ENCODE data around the gene SLC41A3. TPM values are rescaled to one million over a fixed set of nuclear protein-coding genes. Genes with fewer than 3 reads are reported as not detected.

SLC41A3 gene
- total and polyA plus RNA-seq, 10 of the 15 experiments (the other 5 are each of a cell fraction or from before 2014, with no cell fraction given) = 8.3 to 29.5 (median 16.7) TPM

DNA sequence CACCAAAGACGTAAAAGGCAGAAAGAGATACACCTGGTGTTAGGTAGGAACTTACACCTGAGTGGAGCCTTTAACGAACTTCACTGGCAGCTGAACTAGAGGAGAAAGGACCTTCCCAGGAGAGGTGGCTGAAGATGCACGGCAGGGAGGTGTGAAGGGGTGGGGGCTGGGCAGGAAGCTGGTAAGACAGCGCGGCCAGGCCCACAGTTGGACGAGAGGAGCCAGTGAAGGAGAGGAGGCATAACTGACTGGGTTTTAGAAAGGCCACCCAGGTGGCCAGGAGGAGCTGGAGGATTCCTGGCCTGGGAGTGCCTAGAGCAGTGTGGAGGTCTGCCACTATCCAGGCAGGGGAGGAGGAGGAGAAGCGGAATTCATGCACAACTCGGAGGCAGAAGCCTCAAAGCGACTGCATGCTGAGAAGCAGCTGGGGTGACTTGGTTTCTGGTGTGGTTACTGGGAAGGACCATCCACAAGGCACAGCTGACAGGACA lies 51.9 kb downstream of the SLC41A3 start:
- intact Hi-C loops (cut with micrococcal nuclease; ENCODE audit: unreplicated experiment) (no loop called here), in situ Hi-C loops (cut with MboI) (no loop called here)
- Histone ChIP-seq H3K9ac (ENCODE audit: control insufficient read depth, insufficient read depth, low read length) (no peak overlapping the region), H3K4me1 (ENCODE audit: control insufficient read depth, insufficient read depth, low read length) (no peaks in the 10 kb centered on the region), H3K9me3 (replicated peaks; ENCODE audit: control insufficient read depth, insufficient read depth, low read length) (no peaks in the 10 kb centered on the region; the same call in none of the 3 replicates), H3K4me2 (ENCODE audit: control insufficient read depth, insufficient read depth) (no peak overlapping the region), H3K4me3 (no peak overlapping the region), H3K36me3 (ENCODE audit: control insufficient read depth in 2 of 2, insufficient read depth in 2 of 2, low read length in 1 of 2) (no peaks in the 10 kb centered on the region), H4K20me1 (ENCODE audit: control insufficient read depth, insufficient read depth) (no peaks in the 10 kb centered on the region), H3K79me2 (ENCODE audit: control insufficient read depth, insufficient read depth, low read length) (no peaks in the 10 kb centered on the region), H2AFZ (ENCODE audit: control insufficient read depth, low read depth, low read length) (no peak overlapping the region), H3K27me3 (replicated peaks in 1 of 2; ENCODE audit: control insufficient read depth in 2 of 2, insufficient read depth in 2 of 2, low read length in 1 of 2) (no peaks in the 10 kb centered on the region), H3K27ac (ENCODE audit: control insufficient read depth, insufficient read depth) (no peak overlapping the region)
- no peak for TF ChIP-seq POU2F2 (IDR thresholded peaks at IDR 0.05; ENCODE audit: borderline replicate concordance, low read depth, low read length)
- TF ChIP-seq CBX3 (IDR thresholded peaks at IDR 0.05; ENCODE audit: borderline replicate concordance, low read depth) = no peak
- TF ChIP-seq, protein P1, sequence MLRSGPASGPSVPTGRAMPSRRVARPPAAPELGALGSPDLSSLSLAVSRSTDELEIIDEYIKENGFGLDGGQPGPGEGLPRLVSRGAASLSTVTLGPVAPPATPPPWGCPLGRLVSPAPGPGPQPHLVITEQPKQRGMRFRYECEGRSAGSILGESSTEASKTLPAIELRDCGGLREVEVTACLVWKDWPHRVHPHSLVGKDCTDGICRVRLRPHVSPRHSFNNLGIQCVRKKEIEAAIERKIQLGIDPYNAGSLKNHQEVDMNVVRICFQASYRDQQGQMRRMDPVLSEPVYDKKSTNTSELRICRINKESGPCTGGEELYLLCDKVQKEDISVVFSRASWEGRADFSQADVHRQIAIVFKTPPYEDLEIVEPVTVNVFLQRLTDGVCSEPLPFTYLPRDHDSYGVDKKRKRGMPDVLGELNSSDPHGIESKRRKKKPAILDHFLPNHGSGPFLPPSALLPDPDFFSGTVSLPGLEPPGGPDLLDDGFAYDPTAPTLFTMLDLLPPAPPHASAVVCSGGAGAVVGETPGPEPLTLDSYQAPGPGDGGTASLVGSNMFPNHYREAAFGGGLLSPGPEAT (IDR thresholded peaks at IDR 0.05; ENCODE audit: low read depth) = no peak
- TF ChIP-seq MEF2B (IDR thresholded peaks at IDR 0.05; ENCODE audit: partially characterized antibody, poor library complexity, severe bottlenecking) = no peak
- TF ChIP-seq PAX5 (IDR thresholded peaks at IDR 0.05; ENCODE audit: borderline replicate concordance, low read depth, low read length) = no peak
- TF ChIP-seq ZNF274 (IDR thresholded peaks at IDR 0.05; ENCODE audit: insufficient read depth, insufficient read length) = no peak
- TF ChIP-seq, protein P2, sequence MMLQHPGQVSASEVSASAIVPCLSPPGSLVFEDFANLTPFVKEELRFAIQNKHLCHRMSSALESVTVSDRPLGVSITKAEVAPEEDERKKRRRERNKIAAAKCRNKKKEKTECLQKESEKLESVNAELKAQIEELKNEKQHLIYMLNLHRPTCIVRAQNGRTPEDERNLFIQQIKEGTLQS (IDR thresholded peaks at IDR 0.05; ENCODE audit: borderline replicate concordance, extremely low read depth, low read depth, low read length) = no peak
- TF ChIP-seq JUND (IDR thresholded peaks at IDR 0.05; ENCODE audit: low read depth, low read length) = no peak
- TF ChIP-seq ZNF217 (IDR thresholded peaks at IDR 0.05) = no peak
- no peak for TF ChIP-seq SIN3A (IDR thresholded peaks at IDR 0.05; ENCODE audit: low read depth, low read length)
- no peak for TF ChIP-seq POLR2A (IDR thresholded peaks at IDR 0.05; ENCODE audit: low read depth, low read length)
- TF ChIP-seq, protein P3, sequence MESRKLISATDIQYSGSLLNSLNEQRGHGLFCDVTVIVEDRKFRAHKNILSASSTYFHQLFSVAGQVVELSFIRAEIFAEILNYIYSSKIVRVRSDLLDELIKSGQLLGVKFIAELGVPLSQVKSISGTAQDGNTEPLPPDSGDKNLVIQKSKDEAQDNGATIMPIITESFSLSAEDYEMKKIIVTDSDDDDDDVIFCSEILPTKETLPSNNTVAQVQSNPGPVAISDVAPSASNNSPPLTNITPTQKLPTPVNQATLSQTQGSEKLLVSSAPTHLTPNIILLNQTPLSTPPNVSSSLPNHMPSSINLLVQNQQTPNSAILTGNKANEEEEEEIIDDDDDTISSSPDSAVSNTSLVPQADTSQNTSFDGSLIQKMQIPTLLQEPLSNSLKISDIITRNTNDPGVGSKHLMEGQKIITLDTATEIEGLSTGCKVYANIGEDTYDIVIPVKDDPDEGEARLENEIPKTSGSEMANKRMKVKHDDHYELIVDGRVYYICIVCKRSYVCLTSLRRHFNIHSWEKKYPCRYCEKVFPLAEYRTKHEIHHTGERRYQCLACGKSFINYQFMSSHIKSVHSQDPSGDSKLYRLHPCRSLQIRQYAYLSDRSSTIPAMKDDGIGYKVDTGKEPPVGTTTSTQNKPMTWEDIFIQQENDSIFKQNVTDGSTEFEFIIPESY (IDR thresholded peaks at IDR 0.05) = no peak
- no peak for TF ChIP-seq IKZF1 (conservative IDR thresholded peaks at IDR 0.05)
- no peak for TF ChIP-seq SIX5 (IDR thresholded peaks at IDR 0.05; ENCODE audit: low read depth, low read length, severe bottlenecking)
- no peak for TF ChIP-seq ATF7 (IDR thresholded peaks at IDR 0.05; ENCODE audit: low read depth)
- no peak for TF ChIP-seq BMI1 (IDR thresholded peaks at IDR 0.05; ENCODE audit: borderline replicate concordance)
- TF ChIP-seq, protein P4, sequence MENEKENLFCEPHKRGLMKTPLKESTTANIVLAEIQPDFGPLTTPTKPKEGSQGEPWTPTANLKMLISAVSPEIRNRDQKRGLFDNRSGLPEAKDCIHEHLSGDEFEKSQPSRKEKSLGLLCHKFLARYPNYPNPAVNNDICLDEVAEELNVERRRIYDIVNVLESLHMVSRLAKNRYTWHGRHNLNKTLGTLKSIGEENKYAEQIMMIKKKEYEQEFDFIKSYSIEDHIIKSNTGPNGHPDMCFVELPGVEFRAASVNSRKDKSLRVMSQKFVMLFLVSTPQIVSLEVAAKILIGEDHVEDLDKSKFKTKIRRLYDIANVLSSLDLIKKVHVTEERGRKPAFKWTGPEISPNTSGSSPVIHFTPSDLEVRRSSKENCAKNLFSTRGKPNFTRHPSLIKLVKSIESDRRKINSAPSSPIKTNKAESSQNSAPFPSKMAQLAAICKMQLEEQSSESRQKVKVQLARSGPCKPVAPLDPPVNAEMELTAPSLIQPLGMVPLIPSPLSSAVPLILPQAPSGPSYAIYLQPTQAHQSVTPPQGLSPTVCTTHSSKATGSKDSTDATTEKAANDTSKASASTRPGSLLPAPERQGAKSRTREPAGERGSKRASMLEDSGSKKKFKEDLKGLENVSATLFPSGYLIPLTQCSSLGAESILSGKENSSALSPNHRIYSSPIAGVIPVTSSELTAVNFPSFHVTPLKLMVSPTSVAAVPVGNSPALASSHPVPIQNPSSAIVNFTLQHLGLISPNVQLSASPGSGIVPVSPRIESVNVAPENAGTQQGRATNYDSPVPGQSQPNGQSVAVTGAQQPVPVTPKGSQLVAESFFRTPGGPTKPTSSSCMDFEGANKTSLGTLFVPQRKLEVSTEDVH (IDR thresholded peaks at IDR 0.05; ENCODE audit: low read depth, partially characterized antibody) = no peak
- TF ChIP-seq ZNF622 (IDR thresholded peaks at IDR 0.05) = no peak
- ChIA-PET RAD21 (ENCODE audit: unreplicated experiment) (no interaction called here), CTCF (no interaction called here), POLR2A (no interaction called here), SMC1A (ENCODE audit: uncharacterized antibody, unreplicated experiment) (no interaction called here)
- no peak for FAIRE-seq
- ATAC-seq = no peak
- BruUV-seq (replicated peaks) = no TSS peak
- no peak for DNase-seq (ENCODE audit: low read depth, low spot score)
- 83% methylated on average over 9 of the region's 9 CpGs for WGBS (ENCODE audit: insufficient coverage, insufficient replicate concordance, low lambda C conversion rate, missing lambda C conversion rate)
